GM19035 (cell line): ENCODE data around the gene TTLL11.

ENCODE experiments used
- ATAC-seq: cut with Tn5 transposase; IDR thresholded peaks from one replicate; pipeline ENCODE4 v1.9.1; 2021; ENCODE audit not compliant: unreplicated experiment

TTLL11 gene

DNA sequence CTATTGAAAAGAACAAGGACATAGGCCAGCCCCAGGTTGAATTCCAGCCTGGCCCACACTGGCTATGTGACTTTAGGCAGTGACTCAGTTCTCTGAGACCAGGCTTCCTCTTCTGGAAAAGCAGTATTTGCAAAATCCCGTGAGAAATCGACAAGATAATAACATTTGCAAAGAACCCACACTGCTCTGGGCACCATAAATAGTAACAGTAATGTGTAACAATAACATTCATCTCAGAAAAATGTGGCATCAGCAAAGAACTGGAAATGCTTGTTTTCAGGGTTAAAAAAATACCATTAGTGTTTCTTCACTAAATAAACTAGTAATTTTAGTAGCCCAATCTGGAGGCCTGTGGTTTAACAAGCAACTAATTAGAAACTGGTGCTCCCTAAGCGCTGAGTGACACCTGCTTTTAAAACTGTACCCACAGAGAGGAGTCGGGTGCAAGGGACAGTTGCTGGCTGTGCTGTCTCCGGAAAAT lies 148.4 kb downstream of the TTLL11 start:
- no peak for ATAC-seq

DNA sequence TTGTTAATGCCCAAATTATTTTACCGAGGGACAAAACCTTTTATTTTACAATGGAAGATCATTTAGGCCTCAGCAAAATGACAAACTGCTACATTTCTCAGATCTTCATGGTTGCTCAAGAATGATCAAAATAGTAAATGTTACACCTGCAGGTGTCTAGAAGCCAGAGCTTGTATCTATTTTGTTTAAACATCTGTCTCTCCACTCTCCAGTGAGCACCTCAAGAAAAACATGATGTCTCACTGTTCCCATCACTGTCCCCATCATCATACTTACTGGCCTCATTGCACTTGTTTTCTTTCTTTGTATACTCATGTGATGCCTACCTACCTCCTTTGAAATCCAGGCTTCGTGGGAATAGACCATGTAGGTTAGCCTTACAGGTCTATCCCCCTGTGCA lies 149.6 kb downstream of the TTLL11 start:
- ATAC-seq, result no peak

DNA sequence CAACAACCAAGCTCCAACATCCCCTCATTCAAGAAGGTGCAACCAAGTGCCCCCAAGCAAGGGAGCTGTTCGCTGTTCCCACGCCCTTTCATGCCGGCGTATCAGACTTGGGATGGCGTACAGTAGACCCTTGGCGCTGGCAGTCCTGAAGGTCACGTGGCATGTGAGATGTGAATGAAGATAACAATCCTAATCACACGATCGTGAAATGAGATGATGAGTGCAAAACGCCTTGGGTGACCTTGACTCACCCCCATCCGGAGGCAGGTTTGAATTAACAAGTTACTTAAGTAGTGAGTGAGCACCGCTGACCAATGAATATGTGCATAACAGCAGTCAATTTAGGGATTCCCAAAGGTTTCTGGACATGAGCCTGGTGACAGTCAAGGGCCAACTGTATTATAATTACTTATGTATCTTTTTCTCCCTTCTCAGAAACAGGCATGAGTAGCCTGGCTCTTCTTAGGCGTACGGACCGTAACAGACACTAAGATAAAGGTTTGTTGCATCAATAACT lies 150.2 kb downstream of the TTLL11 start:
- ATAC-seq, result no peak

DNA sequence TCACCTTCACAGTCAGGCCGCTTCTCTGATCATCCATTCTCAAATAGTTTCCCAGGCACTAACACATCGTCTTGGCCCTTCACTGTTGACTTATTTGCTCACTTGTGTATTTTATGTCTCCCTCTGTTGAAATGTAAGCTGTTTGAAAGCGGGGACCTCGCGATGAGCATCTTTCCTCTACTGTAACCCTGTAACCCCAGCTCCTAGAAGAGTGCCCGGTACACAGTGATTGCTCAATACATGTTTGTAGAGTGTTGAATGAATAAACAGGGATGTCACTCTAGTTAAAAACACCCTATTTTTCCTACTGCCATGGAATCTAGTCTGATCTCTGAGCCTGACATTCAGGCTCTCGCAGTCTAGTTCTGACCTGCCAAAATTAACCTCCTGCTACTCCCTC lies 150.8 kb downstream of the TTLL11 start:
- no peak for ATAC-seq

DNA sequence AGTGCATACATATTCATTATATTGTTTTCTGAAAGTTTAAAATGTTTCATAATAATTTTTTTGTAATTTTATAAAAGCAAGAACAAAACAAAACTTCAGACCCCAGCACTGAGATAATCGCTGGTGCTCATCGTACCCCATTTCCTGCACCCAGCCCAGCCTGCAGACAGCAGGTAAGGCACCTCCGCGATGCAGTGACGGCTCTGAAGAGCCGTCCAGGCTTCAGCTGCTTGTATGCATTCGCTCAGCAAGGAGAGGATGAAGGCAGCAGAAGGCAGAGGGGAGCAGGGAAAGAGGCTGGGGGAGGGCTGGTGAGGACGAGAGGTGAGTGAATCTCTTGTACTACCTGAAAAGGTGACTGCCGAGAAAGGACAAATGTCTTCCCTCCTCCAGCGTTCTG lies 153.5 kb downstream of the TTLL11 start:
- no peak for ATAC-seq

DNA sequence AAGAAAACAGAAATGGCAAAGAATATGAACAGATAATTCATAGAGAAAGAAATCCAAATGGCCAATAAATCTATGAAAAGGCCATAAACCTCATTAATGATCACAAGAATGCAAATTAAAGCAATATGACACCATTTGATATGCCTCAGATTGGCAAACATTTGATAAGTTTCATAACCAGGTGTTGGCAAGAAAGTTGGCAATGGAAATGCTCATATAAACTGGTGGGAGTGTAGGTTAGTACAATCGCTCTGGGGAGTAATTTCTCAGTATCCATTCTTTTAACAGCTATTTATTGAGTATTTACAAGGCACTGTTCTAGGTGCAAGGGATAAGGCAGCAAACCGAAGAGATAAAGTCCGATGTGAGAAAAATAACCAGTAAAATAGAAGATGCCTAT lies 154.5 kb downstream of the TTLL11 start:
- no peak for ATAC-seq

DNA sequence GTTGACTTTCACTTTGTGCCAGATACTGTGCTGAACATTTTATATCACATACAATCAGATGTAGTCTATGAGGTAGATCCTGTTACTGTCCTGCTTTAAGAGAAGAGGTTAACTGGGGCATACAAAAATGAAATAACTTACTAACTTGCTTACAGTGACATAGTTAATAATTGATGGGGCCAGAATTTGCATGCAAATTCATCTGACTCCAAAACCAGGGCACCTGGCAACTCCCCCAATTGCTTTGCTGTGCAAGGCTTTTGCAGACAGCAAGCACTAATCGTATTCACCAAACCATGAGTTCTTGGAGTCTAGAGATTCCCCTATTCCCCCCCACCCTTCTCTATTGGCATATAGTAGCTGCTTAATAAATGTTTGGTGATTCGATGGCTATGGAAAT lies 155.9 kb downstream of the TTLL11 start:
- no peak for ATAC-seq

DNA sequence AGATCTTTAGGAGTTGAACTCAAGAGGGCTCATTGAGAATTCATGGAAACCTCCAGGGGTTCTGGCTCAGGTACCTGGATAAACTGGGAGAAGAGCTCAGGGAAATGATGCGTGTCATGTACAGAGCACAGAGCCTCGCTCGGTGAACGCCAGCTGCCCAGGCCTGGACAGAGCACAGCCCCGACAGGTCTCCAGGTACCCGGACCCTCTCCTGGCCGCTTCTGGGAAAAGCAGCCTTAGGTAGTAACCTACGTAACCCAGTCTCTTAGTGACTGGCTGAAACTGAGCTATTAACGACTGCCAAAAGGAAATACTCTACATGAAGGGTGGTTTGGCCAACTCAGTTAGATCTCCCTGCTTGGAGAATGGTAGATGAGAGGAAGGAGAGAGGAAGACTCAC lies 157.4 kb downstream of the TTLL11 start:
- ATAC-seq, result no peak

DNA sequence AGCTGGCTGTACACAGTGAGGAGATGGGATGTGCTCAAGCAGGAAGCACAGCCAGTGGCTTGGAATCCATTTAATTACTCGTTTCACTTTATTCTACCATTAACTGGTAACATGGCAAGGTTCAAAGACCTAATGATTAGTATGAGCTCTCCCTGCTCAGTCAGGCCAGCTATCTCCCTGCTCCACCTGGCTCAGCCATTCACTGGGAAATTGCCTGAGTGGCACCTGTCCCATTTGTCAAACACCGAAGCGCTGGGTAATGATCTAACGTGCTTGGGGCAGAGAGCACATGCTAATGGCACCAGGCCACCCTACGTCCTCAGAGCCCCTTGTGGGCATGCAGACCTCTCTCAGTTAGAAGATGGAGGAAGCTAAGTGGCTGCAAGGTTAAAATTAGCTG lies 162.2 kb downstream of the TTLL11 start:
- ATAC-seq, result no peak

DNA sequence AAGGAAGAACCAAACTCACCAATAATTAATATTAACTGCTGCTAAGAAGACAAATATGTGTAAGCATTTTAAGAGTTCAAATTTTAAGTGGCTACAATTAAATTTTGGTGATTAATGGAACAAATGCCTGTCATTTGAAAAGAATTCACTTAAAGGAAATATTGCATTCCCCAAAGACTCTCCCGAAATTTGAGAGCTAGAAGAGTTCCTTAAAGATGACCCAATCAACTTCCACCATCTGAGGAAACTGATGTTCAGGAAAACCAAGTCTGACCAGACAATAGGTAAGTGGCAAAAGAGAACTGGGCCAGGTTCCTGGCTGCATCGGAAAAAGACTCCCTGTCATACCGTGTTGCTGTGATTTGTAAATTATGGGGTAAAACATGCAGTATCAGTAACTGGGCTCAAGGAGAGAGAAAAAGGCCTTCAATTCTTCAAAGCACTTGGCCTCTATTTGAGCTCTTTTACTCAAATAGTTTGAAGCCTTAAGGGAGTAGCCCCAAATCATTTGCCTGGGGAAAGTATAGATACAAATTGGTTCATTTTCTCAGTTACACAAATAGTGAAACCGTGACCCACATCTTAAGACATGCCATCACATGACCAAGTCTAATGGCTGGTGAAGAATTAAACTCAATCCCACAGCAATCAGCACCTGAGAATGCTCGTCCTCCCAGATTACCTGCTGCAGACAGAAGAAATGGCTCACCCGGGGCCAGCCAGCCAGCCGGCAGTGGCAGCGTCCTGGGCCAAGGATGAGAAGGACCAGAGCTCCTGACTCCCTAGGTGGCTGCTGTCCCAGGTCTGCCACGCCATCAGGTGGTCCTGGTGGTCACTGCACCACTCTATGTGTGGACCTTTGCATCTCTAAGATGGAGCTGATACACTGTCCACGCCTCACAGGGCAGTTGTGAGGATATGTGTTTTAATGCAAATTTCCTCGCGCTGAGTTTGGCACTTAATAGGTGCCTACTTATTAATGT lies 162.9 kb downstream of the TTLL11 start:
- no peak for ATAC-seq

DNA sequence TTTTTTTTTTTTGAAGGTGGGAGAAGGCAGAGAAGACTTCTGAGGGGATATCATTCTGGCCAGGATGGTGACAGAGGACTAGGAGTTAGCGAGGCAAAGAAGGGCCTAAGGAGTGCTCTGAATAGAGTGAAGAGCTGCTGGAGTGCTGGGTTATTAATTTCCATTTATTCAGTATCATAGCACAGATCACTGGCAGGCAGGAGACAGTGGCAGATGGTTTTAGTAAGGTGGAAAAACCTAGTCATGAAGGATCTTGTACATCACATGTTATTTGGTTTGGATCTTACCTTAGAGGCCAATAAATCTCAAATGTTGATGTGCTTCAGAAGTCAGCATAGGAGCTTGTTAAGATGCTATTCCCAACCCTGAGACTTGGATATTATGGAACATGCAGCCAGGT lies 165.5 kb downstream of the TTLL11 start:
- no peak for ATAC-seq

DNA sequence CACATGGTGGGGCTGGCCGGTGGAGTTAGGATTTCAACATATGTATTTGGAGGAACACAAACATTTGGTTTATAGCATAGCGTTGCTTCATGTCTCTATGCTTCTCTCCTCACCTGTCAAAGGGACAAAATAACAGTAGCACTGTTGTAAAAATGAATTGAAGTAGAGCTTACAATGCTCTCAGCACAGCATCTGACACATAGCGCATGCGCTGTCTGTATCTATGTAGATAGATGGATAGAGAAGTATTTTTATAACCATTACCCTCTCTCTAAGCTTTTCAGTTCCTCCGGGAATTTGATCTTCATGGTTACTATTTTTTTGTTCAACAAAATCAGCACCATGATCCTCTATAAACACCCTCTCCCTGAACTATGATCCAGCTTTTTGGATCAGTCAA lies 166.0 kb downstream of the TTLL11 start:
- no peak for ATAC-seq

DNA sequence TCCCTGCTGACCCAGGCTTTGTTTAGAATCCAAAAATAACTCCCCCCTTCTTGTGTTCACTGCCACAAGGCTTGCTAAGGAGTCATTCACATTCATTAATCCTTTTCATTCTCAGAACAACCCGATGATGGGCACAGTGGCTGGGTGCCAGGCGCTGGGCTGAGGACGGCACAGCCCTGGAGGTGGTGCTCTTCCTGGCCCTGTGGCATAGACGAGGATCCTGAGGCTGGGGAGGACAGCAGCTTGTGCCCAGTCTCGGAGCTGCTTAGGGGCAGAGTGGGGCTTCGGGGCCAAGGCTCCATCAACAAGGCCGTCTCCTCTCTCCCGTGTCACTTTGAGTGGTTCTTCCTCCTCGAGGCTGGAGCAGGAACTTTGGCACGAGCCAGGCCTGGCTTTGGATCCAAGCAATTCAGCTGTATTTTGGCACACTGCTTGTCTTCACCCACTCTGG lies 166.7 kb downstream of the TTLL11 start:
- ATAC-seq, result no peak

DNA sequence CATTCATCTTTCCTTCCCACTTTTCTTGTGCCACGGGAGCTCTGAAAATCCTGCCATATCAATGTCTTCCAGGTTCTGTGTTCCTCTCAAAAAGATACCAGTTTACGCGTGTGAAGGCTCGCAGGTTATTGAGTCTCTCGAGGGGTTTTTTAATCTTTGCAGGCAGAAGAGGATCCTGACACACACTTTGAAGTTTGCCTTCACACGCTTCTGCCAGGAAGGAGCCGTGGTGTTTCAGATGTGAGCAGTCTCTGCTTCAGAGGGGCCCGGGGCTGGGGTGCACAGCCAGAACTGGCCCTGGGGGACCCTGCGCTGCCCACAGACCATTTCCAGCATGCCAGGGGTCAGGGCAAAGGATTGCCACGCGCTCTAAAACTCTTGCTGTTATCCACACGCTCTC lies 167.2 kb downstream of the TTLL11 start:
- ATAC-seq, result no peak

DNA sequence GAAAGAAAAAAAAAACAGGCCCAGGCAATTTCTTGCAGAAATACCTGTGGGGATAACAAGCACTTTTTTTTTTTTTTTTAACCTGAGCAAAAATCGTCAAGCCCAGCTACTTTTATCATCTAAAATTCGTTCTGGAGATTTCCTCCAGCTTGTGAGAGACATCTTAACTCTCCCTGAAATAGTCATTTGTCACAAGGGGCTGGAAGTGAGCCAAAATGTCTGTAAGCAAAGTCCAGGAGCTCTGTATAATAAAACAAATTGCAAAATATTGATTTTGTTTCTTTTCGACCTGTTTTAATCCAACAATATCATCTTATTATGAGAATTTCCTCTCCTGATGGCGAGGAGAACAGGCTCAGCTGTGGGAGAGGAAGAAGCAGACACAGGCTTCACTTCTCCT lies 168.4 kb downstream of the TTLL11 start:
- no peak for ATAC-seq

DNA sequence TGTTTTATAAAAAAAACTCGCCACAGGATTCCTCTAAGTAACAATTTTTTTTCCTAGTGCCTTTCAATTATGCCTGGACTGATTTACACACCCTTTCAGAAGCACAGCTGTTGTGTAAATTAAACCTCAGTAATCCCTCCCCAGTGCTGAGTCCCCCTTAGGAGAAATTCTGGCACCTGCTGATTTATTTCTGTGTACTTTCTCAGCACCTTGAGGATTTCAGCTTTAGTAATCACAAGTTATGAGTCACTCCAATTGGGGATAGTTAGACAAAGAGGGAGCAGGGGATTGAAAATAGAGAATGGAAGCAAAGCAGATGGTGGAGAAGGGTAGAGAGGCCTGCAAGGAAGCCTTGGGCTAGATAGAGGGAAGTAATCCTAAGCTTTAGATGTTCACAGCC lies 171.7 kb downstream of the TTLL11 start:
- no peak for ATAC-seq

DNA sequence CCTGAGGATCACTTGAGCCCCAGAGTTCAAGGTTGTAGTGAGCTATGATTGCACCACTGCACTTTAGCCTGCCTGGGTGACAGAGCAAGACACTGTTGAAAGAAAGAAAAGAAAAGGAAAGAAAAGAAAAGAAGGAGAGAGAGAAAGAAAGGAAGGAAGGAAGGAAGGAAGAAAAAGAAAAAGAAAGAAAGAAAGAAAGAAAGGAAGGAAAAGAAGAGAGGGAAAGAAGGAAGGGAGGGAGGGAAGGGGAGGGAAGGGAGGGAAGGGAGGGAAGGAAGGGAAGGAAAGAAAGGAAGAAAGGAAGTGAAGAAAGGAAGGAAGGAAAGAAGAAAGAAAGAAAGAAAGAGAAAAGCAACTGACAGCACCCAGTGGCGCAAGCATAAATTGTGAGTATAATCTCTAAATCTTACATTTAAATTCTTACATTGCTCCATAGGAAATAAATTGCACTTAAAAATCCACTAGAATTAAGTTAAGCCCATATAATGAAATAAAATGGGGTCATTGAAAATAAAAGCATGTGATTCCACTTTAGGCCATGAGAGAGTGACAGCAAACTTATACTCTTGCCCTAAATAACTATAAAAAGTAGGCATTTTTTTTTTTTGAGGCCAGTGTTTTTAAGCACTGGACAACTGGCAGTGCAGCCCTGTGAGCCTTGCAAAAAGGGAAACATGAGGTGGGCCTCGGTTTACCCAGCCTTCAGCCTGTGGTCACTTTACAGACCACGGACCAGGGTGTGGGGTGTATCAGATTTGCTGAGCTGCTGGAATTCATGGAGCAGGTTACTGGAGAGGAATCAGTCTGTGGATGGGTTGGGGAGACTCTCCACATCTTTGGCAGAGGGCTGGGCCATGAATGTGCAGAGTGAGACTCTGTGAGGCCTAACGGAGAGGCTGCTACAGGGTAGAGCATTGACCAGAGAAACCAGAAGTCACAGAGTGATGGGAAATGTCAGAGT lies 175.5 kb downstream of the TTLL11 start:
- ATAC-seq, result no peak

DNA sequence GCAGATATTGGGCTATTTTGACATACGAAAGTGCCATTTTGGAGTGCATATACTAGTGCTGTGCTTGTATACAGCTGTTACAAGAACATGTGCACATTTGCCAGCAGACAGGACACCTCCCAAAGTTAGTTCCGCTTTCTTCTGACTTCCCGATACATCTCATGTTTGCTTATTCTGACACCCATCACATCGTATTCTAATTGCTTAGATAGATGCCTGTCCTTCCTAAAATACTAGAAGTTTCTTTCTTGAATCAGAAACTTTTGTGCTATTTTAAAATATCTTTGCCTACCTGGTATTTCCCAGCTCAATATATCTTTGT lies 177.8 kb downstream of the TTLL11 start:
- ATAC-seq, result no peak

DNA sequence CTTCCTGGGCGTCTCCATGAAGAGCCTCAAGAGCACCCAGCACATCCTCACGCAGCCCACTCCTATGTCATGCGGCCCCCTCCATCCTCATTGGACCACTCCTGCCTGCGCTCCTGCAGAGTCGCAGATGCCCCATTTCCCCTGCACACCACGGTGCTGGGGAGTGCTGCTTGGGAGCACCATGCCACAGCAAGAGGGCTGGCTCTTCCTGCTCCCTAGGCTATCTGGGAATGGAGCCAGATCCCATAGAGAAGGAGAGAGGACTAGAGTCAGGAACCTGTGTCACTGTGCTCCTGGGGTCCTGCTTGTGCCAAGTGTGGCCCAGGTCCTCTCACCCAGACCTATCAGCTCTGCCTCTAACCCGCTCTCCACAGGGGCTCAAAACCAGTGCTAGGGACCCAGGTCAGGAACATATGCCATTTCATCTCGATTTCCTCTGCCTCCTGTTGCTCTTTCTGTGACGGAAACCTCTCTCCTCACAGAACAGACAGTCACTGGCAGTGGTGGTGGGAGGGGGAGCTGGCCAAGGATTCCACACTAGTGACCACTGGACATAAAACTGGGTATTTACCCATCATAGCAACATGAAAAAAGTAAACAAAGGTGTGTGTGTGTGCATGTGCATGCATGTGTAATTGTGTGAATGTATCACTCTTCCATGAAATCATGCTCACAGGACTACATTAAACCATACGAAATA lies 178.4 kb downstream of the TTLL11 start:
- no peak for ATAC-seq

DNA sequence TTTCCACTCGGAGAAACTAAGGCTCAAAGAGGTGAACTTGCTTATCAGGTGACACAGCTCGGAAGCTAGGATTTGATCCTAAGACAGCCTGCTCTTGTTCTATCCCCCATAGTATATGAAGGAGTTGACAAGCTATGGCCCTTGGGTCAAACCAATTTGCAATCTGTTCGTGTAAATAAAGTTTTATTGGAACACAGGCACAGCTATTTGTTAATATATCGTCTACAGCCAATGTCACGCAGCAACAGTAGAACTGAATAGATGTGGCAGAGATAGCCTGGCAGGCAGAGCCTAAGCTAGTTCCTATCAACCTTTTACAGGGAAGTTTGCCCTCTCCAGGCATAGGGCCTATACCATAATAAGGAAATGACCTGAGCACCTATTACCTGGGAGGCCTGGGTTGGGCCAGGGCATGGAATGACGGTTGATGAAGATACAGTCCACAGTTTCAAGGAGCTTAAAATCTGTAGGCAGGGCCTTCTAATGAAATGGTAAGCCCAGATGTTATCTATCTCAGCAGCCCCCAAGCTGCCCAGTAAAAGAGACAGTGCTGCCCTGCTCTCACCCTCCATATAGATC lies 179.0 kb downstream of the TTLL11 start:
- no peak for ATAC-seq
